Measurements from ENCODE around the gene SCARF1. TPM values are rescaled to one million over a fixed set of nuclear protein-coding genes. Genes with fewer than 3 reads are reported as not detected.

The SCARF1 gene
- polyA plus RNA-seq, 1 donor (not counting 4 experiments of a cell fraction or from before 2014, with no cell fraction given), result 0.05 TPM

DNA sequence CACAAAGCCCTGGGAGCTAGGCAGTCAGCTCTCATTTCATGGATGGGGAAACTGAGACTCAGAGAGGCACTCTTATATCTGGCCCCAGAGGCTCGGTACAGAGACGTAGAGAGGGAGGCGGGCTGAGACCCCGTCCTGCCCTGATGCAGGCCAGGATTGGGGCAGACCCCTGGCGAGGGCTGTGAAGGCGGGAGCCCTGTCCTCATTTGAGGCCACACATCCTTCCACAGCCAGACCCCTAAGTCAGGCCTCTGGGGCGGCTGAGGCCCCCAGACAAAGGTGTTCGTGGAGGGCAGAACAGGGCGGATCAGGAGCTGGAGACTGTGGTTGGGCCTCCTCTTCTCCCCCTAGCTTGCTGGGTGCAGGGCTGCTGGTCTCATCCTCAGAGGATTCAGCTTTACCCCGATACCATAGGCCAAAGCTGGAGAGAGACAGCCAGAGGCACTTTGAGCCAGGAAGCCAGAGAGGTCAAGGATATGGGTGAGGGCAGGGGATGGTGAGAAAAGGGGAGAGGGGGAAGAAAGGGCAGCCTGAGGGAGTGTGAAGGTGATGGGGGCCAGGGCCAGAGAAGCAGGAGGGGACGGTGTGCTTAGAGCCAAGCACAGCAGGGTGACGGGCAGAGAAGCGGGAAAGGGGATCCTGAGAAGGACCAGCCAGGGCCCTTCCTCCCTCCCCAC, 805 bp upstream of the SCARF1 start:
- Histone ChIP-seq H3K4me2 (ENCODE audit: control insufficient read depth, extremely low read depth, insufficient read depth, low read depth, low read length) (no peak overlapping the region), H3K36me3 (ENCODE audit: control insufficient read depth in 2 of 2, extremely low read depth in 1 of 2, insufficient read depth in 2 of 2, low read length in 2 of 2) (peaks cover 8 to 10% of the 10 kb centered on the region in 2 experiments), H3K4me1 (ENCODE audit: control insufficient read depth, extremely low read depth, insufficient read depth, low read length) (peaks cover 33% of the 10 kb centered on the region), H3K4me3 (ENCODE audit: control insufficient read depth in 2 of 3, extremely low read depth in 1 of 3, insufficient read depth in 2 of 3, low read depth in 1 of 3, low read length in 3 of 3) (no peak overlapping the region), H3K9me3 (ENCODE audit: control insufficient read depth, low read depth, low read length) (no peaks in the 10 kb centered on the region), H3K9me1 (ENCODE audit: control insufficient read depth, extremely low read depth, insufficient read depth, low read length) (no peaks in the 10 kb centered on the region), H3K27ac (ENCODE audit: control insufficient read depth, insufficient read depth, low read length) (no peak overlapping the region), H3K27me3 (ENCODE audit: control insufficient read depth, extremely low read depth, insufficient read depth, low read length) (no peaks in the 10 kb centered on the region), H3K9ac (ENCODE audit: control insufficient read depth, extremely low read depth, insufficient read depth, low read length) (no peak overlapping the region), H3K79me2 (ENCODE audit: control insufficient read depth, insufficient read depth, low read length) (no peaks in the 10 kb centered on the region), H4K20me1 (ENCODE audit: control insufficient read depth, extremely low read depth, insufficient read depth, low read length) (peaks cover 2% of the 10 kb centered on the region), H2AFZ (ENCODE audit: control insufficient read depth, low read length) (no peak overlapping the region)
- TF ChIP-seq EZH2 (IDR thresholded peaks at IDR 0.05; ENCODE audit: low read length), result no peak
- TF ChIP-seq, protein P1, sequence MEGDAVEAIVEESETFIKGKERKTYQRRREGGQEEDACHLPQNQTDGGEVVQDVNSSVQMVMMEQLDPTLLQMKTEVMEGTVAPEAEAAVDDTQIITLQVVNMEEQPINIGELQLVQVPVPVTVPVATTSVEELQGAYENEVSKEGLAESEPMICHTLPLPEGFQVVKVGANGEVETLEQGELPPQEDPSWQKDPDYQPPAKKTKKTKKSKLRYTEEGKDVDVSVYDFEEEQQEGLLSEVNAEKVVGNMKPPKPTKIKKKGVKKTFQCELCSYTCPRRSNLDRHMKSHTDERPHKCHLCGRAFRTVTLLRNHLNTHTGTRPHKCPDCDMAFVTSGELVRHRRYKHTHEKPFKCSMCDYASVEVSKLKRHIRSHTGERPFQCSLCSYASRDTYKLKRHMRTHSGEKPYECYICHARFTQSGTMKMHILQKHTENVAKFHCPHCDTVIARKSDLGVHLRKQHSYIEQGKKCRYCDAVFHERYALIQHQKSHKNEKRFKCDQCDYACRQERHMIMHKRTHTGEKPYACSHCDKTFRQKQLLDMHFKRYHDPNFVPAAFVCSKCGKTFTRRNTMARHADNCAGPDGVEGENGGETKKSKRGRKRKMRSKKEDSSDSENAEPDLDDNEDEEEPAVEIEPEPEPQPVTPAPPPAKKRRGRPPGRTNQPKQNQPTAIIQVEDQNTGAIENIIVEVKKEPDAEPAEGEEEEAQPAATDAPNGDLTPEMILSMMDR (optimal IDR thresholded peaks at IDR 0.05 in 1 of 3, IDR thresholded peaks at IDR 0.05 in 1 of 3, conservative IDR thresholded peaks at IDR 0.05 in 1 of 3; ENCODE audit: extremely low read depth in 1 of 3, insufficient read depth in 2 of 3, low read length in 3 of 3), result no peak
- dilution Hi-C loops (cut with MboI; ENCODE audit: extremely low pct_ligation_motif_present, low sequenced_read_pairs), result no loop called here
- no peak for FAIRE-seq
- DNase-seq (ENCODE audit: low read depth, low spot score), result no peak

DNA sequence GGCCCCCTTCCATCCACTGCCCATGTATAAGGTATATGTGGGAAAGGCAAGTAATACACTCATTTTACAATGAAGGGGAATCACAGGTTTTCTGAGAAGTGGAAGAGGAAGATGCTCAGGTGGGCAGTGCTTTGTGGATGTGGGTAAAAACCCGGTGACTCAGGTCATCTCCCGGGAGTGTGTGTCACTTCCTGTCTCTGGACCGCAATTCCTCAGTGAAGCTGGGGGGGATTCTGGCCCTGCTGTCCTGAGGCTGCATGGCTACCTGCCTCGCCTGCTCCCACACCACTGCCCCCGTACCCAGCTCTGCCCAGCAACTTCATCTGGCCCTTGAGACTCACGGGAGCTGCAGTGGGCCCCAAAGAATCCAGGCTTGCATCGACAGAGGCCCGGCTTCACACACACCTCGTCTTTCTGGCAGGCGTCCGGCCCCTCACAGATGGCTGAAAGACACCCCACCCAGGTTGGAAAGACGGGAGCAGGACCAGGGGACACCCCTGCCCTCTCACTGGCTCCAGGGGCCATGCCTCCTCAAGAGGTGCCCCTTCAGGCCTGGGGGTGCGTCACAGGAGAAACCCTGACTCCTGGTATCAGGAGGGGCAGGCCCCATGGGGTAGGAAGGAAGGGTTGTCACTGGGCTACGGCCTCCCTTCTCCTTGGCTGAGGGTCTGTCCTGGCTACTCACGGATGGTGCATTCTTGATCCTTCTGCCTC, 882 bp downstream of the SCARF1 start:
- Histone ChIP-seq H3K4me3 (ENCODE audit: control insufficient read depth in 2 of 3, extremely low read depth in 1 of 3, insufficient read depth in 2 of 3, low read depth in 1 of 3, low read length in 3 of 3) (no peak overlapping the region), H3K4me1 (ENCODE audit: control insufficient read depth, extremely low read depth, insufficient read depth, low read length) (peaks cover 24% of the 10 kb centered on the region), H3K79me2 (ENCODE audit: control insufficient read depth, insufficient read depth, low read length) (no peaks in the 10 kb centered on the region), H4K20me1 (ENCODE audit: control insufficient read depth, extremely low read depth, insufficient read depth, low read length) (no peaks in the 10 kb centered on the region), H3K9me1 (ENCODE audit: control insufficient read depth, extremely low read depth, insufficient read depth, low read length) (no peaks in the 10 kb centered on the region), H3K4me2 (ENCODE audit: control insufficient read depth, extremely low read depth, insufficient read depth, low read depth, low read length) (peak overlapping the region; percentile 67), H3K27me3 (ENCODE audit: control insufficient read depth, extremely low read depth, insufficient read depth, low read length) (peaks cover 6% of the 10 kb centered on the region), H3K9me3 (ENCODE audit: control insufficient read depth, low read depth, low read length) (no peaks in the 10 kb centered on the region), H3K36me3 (ENCODE audit: control insufficient read depth in 2 of 2, extremely low read depth in 1 of 2, insufficient read depth in 2 of 2, low read length in 2 of 2) (no peaks in the 10 kb centered on the region), H3K27ac (ENCODE audit: control insufficient read depth, insufficient read depth, low read length) (no peak overlapping the region), H2AFZ (ENCODE audit: control insufficient read depth, low read length) (no peak overlapping the region), H3K9ac (ENCODE audit: control insufficient read depth, extremely low read depth, insufficient read depth, low read length) (peak overlapping the region; percentile 24)
- TF ChIP-seq EZH2 (IDR thresholded peaks at IDR 0.05; ENCODE audit: low read length), result no peak
- TF ChIP-seq, protein P1 (optimal IDR thresholded peaks at IDR 0.05 in 1 of 3, IDR thresholded peaks at IDR 0.05 in 1 of 3, conservative IDR thresholded peaks at IDR 0.05 in 1 of 3; ENCODE audit: extremely low read depth in 1 of 3, insufficient read depth in 2 of 3, low read length in 3 of 3), result no peak
- dilution Hi-C loops (cut with MboI; ENCODE audit: extremely low pct_ligation_motif_present, low sequenced_read_pairs), result no loop called here
- no peak for DNase-seq (ENCODE audit: low read depth, low spot score)
- FAIRE-seq, result peak; percentile 61
